Esophagus muscularis mucosa (tissue), 3 donors: ENCODE data around the gene IL21R.

Experiments used
- CTCF ChIP-seq, 3 experiments: fragments of 200-600 bp in 2 of 3; fragments of 450-650 bp in 1 of 3; sonication (generic) in 2 of 3; IDR thresholded peaks; one replicate each; pipeline ENCODE4 v1.5.1; 2017 to 2019; ENCODE audit warnings: antibody characterized with exemption in 3 of 3, mild to moderate bottlenecking in 2 of 3, moderate library complexity in 1 of 3
- POLR2A ChIP-seq: fragments of 450-650 bp; IDR thresholded peaks from one replicate; pipeline ENCODE4 v1.6.1; 2017; ENCODE audit warnings: antibody characterized with exemption, moderate library complexity, mild to moderate bottlenecking, low read depth

- TF ChIP-seq CTCF (IDR thresholded peaks at IDR 0.05) (no peak), POLR2A (no peak)
Observed at GRCh38 chr16:27489421-27489820, 87.4 kb downstream of the IL21R start.
